Stimulated activated effector memory CD8-positive, alpha-beta T cell treated with anti-CD3 and anti-CD28 coated beads, Interleukin-12 subunit alpha, Interleukin-12 subunit beta, amount 100 ng/mL, for 72 hours (primary cell): ENCODE data around the gene ACTR3.

Experiments used
- ATAC-seq: fragments of 150-1000 bp; cut with Tn5 transposase; 2 replicates; pipeline ENCODE4 v1.10.0; 2021
- DNase-seq, 2 donors: peaks; one replicate each; pipeline ENCODE4 v3.0.0; 2021 to 2022; ENCODE audit warnings: low spot score in 2 of 2
- H3K27ac Mint-ChIP-seq: one replicate; pipeline ENCODE4 v1.8.0; 2022; ENCODE audit warnings: mild to moderate bottlenecking, mixed read lengths
- H3K36me3 Mint-ChIP-seq: one replicate; pipeline ENCODE4 v1.8.0; 2022; ENCODE audit warnings: mild to moderate bottlenecking, mixed read lengths
- H3K4me1 Mint-ChIP-seq: one replicate; pipeline ENCODE4 v1.8.0; 2022; ENCODE audit warnings: mixed read lengths
- H3K4me3 Mint-ChIP-seq: one replicate; pipeline ENCODE4 v1.8.0; 2022; ENCODE audit warnings: mild to moderate bottlenecking, mixed read lengths
- H3K9me3 Mint-ChIP-seq: one replicate; pipeline ENCODE4 v1.8.0; 2022; ENCODE audit warnings: mixed read lengths

Gene ACTR3

DNA sequence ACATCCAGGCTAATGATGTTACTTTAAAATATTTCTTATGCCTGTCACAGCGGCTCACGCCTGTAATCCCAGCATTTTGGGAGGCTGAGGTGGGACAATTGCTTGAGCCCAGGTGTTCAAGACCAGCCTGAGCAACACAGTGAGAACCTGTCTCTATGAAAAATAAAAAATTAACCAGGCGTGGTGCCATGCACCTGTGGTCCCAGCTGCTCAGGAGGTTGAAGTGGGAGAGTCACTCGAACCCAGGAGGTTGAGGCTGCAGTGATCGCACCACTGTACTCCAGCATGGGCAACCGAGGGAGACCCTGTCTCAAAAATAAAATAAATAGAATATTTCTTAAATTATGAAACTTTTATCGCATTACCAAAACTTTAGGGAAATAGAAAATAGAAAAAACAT, 28.1 kb upstream of the ACTR3 start:
- Mint-ChIP-seq H3K4me3 (no peak overlapping the region), H3K4me1 (no peaks in the 10 kb centered on the region), H3K27ac (no peak overlapping the region), H3K36me3 (no peaks in the 10 kb centered on the region), H3K9me3 (no peaks in the 10 kb centered on the region)
- no peak for ATAC-seq
- no peak for DNase-seq

DNA sequence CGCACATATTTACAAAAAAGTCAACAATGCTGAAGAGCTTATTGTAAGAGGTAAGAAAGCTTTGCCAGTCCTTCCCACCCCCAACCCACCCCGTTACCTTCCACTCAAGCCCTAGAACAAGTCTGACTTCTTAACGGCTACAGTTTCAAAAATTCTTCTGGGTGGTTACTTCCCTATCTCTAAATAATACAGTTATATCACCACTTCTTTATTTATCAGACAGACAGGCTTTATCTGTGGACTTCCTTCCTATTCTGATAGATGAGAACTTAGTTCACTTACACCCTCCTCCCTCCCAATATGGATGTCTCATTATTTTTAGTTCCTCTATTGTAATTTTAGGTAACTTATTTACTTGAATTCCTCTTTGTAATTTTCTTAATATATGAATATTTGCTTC, 26.7 kb upstream of the ACTR3 start:
- peaks cover 2% of the 10 kb centered on the region for H3K4me1 Mint-ChIP-seq
- ATAC-seq (no peak), DNase-seq (no peak)
- H3K4me3 Mint-ChIP-seq: no peak overlapping the region
- no peak overlapping the region for H3K27ac Mint-ChIP-seq
- no peaks in the 10 kb centered on the region for H3K9me3 Mint-ChIP-seq
- H3K36me3 Mint-ChIP-seq: no peaks in the 10 kb centered on the region

DNA sequence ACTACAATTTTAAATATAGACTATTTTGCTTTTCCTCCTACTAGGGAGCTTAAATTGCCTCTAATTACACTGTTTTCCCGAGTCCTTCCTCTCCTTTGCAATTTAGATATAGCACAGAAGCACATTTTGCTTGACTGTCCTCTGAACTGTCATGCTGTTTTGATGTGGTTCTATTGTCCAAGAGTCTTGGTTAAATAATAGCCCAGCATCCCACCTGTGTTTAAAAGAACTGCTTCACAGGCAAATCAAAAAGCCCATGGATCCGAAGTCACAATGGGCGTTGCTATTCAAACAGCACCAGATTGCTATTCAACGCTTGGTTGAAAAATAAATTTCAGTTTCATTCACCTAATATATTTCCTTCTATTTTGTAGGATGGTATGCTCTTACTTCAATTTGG, 22.3 kb upstream of the ACTR3 start:
- H3K36me3 Mint-ChIP-seq: no peaks in the 10 kb centered on the region
- DNase-seq: no peak
- no peak for ATAC-seq
- H3K9me3 Mint-ChIP-seq: no peaks in the 10 kb centered on the region
- H3K4me1 Mint-ChIP-seq: peaks cover 10% of the 10 kb centered on the region
- H3K4me3 Mint-ChIP-seq: no peak overlapping the region
- no peak overlapping the region for H3K27ac Mint-ChIP-seq

DNA sequence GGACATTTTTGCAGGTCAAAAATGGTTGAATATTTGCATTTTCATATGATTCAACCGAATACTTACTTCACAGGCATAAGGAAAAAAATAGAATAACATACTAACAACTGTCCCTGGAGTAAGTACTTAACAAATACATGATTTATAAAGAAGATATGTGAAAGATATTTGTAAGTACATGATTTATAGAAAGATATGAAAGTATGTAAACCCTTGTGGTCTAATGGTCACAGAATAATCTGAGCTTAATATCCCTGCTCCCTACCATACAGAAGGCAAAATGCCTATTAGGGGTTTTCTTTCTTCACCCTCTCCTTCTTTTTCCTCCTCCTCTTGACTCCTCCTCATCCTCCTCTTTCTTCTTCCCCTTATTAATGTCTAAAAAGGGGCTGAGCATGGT, 20.6 kb upstream of the ACTR3 start:
- no peak for ATAC-seq
- Mint-ChIP-seq H3K9me3 (no peaks in the 10 kb centered on the region), H3K4me3 (no peak overlapping the region), H3K27ac (peak overlapping the region; percentile 48), H3K4me1 (peaks cover 17% of the 10 kb centered on the region), H3K36me3 (no peaks in the 10 kb centered on the region)
- no peak for DNase-seq

DNA sequence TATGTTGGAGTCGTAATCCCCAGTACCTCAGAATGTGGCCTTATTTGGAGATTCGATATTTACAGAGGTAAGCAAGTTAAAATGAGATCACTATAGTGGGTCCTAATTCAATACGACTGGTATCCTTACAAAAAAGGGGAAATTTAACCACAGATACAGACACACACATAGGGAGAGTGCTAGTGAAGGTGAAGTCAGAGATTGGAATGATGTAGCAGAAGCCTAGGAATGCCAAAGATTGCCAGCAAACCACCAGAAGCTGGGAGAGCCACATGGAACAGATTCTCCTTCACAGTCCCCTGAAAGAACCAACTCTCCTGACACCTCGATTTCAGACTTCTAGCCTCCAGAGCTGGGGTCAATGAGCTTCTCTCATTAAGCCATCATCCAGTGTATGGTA, 17.7 kb upstream of the ACTR3 start:
- DNase-seq: no peak
- H3K4me3 Mint-ChIP-seq: no peak overlapping the region
- H3K36me3 Mint-ChIP-seq: no peaks in the 10 kb centered on the region
- no peak overlapping the region for H3K27ac Mint-ChIP-seq
- peaks cover 26% of the 10 kb centered on the region for H3K4me1 Mint-ChIP-seq
- no peaks in the 10 kb centered on the region for H3K9me3 Mint-ChIP-seq
- ATAC-seq: no peak

DNA sequence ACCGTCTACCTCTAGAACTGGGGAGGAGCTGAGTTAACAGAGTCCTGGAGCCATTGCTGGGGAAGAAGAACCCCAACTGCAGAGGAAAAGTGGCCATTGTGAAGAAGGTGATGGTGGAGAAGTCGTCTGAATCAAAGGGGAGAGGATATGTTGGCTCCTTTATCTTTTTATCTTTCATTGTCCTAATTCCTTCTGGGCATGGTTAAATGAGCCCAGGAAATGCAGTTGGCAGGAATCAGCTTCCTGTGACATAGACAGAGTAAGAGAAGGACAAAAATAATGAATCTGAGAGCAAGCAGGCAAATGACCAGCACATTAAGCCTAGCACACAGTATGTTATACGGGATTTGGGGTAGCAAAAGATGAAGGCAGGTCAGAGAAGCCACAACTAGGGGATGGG, 16.0 kb upstream of the ACTR3 start:
- H3K4me1 Mint-ChIP-seq: peaks cover 28% of the 10 kb centered on the region
- no peak for ATAC-seq
- H3K9me3 Mint-ChIP-seq: no peaks in the 10 kb centered on the region
- no peaks in the 10 kb centered on the region for H3K36me3 Mint-ChIP-seq
- H3K4me3 Mint-ChIP-seq: no peak overlapping the region
- no peak for DNase-seq
- no peak overlapping the region for H3K27ac Mint-ChIP-seq

DNA sequence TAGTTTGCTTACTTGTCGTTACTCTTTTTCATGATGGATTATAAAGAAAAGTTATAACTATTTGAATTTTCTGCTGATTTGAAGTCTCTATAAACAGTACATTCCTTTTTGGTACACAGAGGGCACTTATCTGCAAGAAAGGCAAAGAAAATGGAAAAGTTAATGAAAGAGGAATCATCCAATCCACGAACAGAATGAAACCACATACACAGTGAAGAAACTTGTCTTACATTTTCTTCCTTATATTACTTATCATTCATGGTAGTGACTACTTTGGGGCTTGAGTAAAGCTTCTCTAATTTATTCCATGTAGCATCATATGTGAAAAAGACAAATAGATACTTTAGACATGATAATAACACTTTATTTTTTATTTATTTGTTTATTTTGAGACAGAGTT, 14.8 kb upstream of the ACTR3 start:
- DNase-seq (no peak), ATAC-seq (no peak)
- H3K4me3 Mint-ChIP-seq: no peak overlapping the region
- H3K36me3 Mint-ChIP-seq: no peaks in the 10 kb centered on the region
- no peak overlapping the region for H3K27ac Mint-ChIP-seq
- peaks cover 27% of the 10 kb centered on the region for H3K4me1 Mint-ChIP-seq
- H3K9me3 Mint-ChIP-seq: no peaks in the 10 kb centered on the region

DNA sequence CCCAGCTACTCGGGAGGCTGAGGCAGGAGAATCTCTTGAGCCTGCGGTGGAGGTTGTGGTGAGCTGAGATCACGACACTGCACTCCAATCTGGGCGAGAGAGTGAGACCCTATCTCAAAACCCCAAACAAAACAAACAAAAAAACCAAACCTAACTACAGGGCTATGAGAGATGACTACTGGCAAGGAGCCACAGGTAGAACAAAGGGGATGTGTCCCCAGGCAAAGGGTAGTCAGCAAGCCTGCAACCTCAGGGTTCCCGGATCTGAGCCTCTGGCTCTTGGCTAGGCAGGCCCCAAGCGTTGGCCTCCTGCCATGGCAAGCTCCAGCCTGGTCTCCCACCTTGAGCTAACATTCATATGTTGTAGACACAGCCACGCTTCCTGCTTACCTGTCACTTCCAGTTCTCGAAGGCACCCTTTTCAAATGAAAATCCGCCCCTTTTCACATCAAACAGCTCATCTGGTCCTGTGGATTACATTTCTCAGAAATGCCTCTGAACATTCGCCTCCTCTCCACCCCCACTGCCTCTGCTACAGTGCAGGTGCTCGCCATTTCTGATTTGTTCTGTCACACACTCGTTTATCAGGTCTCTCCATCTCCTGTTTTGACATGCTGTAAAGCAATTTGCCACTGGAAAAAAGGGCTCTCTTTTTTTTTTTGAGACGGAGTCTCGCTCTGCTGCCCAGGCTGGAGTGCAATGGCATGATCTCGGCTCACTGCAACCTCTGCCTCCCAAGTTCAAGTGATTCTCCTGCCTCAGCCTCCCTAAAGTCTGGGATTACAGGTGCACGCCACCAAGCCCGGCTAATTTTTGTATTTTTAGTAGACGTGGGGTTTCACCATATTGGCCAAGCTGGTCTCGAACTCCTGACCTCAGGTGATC, 13.1 kb upstream of the ACTR3 start:
- Mint-ChIP-seq H3K4me3 (peak overlapping the region; percentile 32), H3K9me3 (no peaks in the 10 kb centered on the region), H3K4me1 (peaks cover 27% of the 10 kb centered on the region), H3K27ac (peak overlapping the region; percentile 54), H3K36me3 (peaks cover 3% of the 10 kb centered on the region)
- DNase-seq: peak in 1 of 2 donors; percentile 65
- ATAC-seq: peak; percentile 92

DNA sequence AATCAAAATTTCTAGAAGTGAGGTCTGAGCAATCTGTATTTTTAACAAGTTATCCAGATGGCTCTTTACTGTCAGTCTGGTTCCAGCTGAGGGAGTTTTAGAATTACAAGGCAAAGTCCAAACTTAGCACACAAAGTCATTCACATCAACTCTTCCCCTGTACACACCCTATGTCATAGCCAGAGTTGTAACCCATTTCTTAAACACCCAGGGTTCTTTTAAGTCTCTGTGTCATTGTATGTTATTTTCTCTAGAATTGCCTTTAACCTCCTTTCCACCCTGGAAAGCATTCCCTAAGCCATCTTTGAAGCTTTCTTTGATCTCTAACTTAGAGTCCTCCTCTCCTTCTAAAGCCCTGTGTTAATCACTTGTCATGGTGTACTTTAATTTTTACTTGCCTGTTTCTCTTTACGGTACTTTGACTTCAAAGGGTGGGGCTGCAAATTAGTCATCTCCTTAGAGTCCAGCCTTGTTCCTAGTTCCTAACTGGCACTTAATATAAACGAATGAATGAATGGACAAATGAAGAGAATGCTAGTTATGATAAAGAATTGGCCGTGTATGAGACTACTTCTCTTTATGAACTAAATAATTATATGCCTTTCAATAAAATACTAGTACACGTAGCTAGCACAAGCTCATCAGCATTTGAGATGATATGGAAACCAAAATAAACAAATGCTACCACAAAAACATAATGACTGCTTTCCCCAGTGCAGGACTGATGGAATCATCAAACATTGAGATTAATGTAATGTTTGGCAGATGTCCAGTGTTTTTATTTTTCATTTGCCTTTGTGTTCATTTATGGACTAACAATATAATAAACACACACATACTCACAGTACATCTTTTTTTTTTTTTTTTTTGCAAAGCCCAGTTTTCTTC, 11.9 kb upstream of the ACTR3 start:
- H3K4me3 Mint-ChIP-seq: peak overlapping the region; percentile 32
- DNase-seq (no peak), ATAC-seq (peak; percentile 43)
- H3K4me1 Mint-ChIP-seq: peaks cover 27% of the 10 kb centered on the region
- no peaks in the 10 kb centered on the region for H3K9me3 Mint-ChIP-seq
- peaks cover 10% of the 10 kb centered on the region for H3K36me3 Mint-ChIP-seq
- H3K27ac Mint-ChIP-seq: peak overlapping the region; percentile 54

DNA sequence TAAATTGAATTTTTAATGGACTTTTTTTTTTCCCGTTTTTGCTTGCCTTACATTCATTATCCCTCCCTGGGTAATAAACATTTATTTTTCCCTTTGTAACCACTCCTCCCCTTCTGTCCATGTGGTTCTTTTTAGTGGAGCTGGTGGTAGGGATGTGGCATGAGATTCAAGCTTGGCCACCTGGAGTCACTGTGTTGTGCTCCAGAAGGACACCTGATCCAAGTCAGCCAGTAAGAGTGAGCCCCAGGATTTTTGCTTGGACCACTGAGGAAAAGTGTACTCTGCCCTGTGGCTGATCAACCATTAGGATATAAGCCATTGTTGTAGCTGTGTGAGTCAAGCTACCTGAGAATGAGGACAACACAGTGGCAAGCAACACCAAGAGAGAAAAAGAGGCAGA, 11.1 kb upstream of the ACTR3 start:
- ATAC-seq (no peak), DNase-seq (no peak)
- H3K9me3 Mint-ChIP-seq: no peaks in the 10 kb centered on the region
- no peak overlapping the region for H3K27ac Mint-ChIP-seq
- peaks cover 23% of the 10 kb centered on the region for H3K4me1 Mint-ChIP-seq
- peaks cover 14% of the 10 kb centered on the region for H3K36me3 Mint-ChIP-seq
- no peak overlapping the region for H3K4me3 Mint-ChIP-seq

DNA sequence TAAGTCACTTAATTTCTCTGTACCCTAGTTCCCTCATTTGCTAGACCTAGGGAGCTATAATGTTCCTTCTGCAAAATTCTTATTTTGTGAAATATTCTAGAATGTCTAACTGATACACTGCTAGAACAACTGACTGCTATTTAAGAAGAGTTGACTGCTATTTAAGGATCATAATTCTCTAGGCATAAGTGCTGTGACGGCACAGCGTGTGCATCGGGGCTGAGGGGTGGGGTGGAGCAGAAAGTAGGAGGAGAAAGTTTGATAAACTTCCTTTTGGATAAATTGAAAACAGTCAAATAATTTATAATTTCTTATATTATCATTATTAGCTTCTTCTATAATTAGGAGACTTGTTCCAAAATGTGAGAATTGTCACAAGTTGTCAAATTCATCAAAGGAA, 10.4 kb upstream of the ACTR3 start:
- DNase-seq (no peak), ATAC-seq (no peak)
- Mint-ChIP-seq H3K36me3 (peaks cover 14% of the 10 kb centered on the region), H3K4me3 (no peak overlapping the region), H3K27ac (no peak overlapping the region), H3K4me1 (peaks cover 20% of the 10 kb centered on the region), H3K9me3 (no peaks in the 10 kb centered on the region)

DNA sequence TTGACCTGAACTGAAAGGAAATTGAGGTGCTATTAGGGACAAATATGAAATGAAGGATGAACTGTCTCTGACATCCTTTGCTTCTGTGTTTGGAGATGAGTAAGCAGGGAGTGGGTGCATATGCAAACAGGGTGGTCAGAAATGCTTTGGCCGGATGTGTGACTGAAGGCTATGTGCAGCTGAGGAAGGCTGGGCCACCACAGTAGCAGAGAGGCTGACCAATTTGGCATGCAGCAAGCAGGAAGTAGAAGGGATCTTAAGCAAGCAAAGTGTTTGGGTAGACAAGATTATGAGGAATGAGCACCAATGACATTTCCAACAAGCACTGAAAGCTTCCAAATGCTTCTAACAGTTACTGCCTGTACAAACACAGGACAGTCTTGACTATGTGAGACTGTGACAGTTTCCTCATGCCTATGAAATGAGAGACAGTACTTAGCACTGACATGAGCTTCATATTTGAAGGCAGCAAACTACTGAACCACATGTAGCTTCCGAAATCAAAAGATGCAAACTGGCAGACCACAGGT, 3.3 kb upstream of the ACTR3 start:
- Mint-ChIP-seq H3K9me3 (no peaks in the 10 kb centered on the region), H3K36me3 (peaks cover 42% of the 10 kb centered on the region), H3K4me1 (peaks cover 42% of the 10 kb centered on the region), H3K4me3 (peak overlapping the region; percentile 76), H3K27ac (peak overlapping the region; percentile 92)
- DNase-seq (peak; percentile 32 to 82), ATAC-seq (peak; percentile 72)

DNA sequence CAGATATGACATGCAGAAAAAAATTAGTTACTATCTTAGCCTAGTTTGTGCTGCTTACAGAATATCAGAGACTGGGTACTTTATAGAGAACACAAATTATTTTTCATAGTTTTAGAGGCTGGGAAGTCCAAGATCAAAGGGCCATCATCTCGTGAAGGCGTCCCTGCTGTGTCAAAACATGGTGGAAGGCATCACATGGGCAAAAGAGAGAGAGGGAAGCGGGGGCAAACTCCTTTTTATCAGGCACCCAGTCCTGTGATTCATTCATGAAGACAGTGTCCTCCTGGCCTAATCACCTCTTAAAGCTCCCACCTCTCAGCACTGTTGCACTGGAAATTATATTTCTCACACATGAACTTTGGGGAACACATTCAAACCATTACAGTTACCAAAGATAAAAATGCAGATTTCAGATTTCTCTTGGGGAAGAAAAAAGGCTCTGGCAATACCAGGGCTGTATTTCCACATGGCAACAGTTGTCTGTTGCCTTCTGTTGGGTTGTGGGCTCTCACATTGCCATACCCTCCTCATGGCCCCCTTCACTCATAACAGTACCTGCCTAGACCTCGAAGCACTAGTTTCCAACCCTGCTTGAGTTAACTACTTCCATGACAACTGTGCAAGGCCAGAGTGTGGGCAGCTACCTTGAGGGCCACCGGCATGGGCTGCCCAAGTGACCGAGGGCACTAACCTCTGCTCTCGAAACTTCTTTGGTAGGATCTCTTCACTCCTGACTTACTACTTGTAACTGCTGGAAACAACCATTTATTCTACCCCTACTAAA, 2.7 kb upstream of the ACTR3 start:
- H3K36me3 Mint-ChIP-seq: peaks cover 42% of the 10 kb centered on the region
- ATAC-seq: no peak

DNA sequence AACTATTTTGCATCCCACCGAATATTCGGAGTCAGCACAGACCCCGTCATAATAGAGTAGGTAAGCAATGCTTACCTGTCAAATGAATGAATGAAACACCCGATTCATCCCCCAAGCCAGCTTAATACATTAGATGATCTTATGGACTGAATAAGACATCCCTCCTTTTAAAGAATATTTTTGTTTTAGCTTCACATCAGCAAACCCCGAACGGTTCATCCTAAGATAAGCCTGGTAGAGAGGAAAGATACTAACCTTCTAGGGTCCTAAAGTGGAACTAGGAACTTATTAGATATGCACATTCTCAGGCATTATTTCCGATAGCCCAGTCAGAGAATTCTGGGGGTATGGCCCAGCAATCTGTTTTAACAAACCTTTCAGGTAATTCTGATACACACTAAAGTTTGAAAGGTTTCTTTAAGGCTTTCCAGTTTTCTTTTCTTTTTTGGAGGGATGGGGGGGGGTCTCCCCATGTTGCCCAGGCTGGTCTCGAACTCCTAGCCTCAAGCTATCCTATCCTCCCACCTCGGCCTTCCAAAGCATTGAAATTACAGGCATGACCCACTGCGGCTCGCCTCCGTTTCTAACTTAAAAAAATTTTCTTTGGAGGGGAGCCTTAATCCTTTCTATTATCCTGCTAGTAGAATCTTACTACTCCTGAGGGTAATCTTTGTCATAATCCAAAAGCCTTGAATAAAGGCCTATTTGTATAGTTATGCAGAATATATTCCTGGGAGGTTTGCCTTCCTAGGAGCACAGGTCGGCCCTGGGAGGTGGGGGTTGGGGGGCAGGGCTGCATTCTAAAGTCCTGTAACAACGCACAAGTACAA, 1.0 kb upstream of the ACTR3 start:
- ATAC-seq (no peak), DNase-seq (no peak)
- peak overlapping the region; percentile 76 for H3K4me3 Mint-ChIP-seq
- peak overlapping the region; percentile 88 for H3K27ac Mint-ChIP-seq
- H3K36me3 Mint-ChIP-seq: peaks cover 52% of the 10 kb centered on the region
- peaks cover 63% of the 10 kb centered on the region for H3K4me1 Mint-ChIP-seq
- no peaks in the 10 kb centered on the region for H3K9me3 Mint-ChIP-seq

More for the DNA sequence above, 2.7 kb upstream of the ACTR3 start:
- peak in 1 of 2 donors; percentile 62 for DNase-seq
- Mint-ChIP-seq H3K9me3 (no peaks in the 10 kb centered on the region), H3K27ac (peak overlapping the region; percentile 92), H3K4me3 (peak overlapping the region; percentile 76), H3K4me1 (peaks cover 46% of the 10 kb centered on the region)
